CD4-positive, alpha-beta T cell (primary cell): Measurements from ENCODE around the gene ROBO2. TPM values are rescaled to one million over a fixed set of nuclear protein-coding genes. Genes with fewer than 3 reads are reported as not detected.

ENCODE experiments used
- ATAC-seq: fragments of 200-7000 bp; cut with Tn5 transposase; one replicate; pipeline ENCODE4 v1.10.0; 2022; ENCODE audit warnings: mild to moderate bottlenecking; ENCODE audit not compliant: poor library complexity
- CTCF ChIA-PET: fragments of 350-600 bp; sonication (Branson Sonifier 250); formaldehyde crosslinking; loops from one replicate; lab custom pipeline; 2021; ENCODE audit warnings: antibody characterized with exemption, inconsistent platforms; lab: Charles Lee
- POLR2A ChIA-PET: fragments of 350-600 bp; sonication (Branson Sonifier 250); formaldehyde crosslinking; loops from one replicate; lab custom pipeline; 2021; ENCODE audit warnings: antibody characterized with exemption, inconsistent platforms; lab: Charles Lee
- DNase-seq, 14 experiments: peaks; one replicate each; pipeline ENCODE4 v3.0.0-alpha.2; 2013 to 2020; ENCODE audit warnings: mixed read lengths in 2 of 14
- H3K27ac ChIP-seq, 2 donors: one replicate each; pipeline versions ENCODE4 v1.5.1 to v1.7.0; 2013; ENCODE audit warnings: low read length in 2 of 2, low read depth in 1 of 2, mild to moderate bottlenecking in 1 of 2
- H3K27me3 ChIP-seq, 2 experiments: 1 replicate in 1 of 2; 2 replicates in 1 of 2; pipeline versions ENCODE4 v1.6.1 to v1.7.0; 2013; ENCODE audit warnings: low read length in 2 of 2, control low read depth in 1 of 2, mild to moderate bottlenecking in 1 of 2, moderate library complexity in 1 of 2; ENCODE audit not compliant: insufficient read depth in 2 of 2, control insufficient read depth in 1 of 2
- H3K36me3 ChIP-seq: one replicate; pipeline ENCODE4 v1.6.1; 2013; ENCODE audit warnings: low read length, control low read depth; ENCODE audit not compliant: insufficient read depth
- H3K4me1 ChIP-seq: one replicate; pipeline ENCODE4 v1.6.1; 2013; ENCODE audit warnings: low read length, control low read depth; ENCODE audit not compliant: insufficient read depth
- H3K4me3 ChIP-seq: one replicate; pipeline ENCODE4 v1.5.1; 2013; ENCODE audit warnings: mild to moderate bottlenecking, low read length, moderate library complexity
- H3K9me3 ChIP-seq, 2 experiments: 1 replicate in 1 of 2; 2 replicates in 1 of 2; pipeline versions ENCODE4 v1.6.1 to v1.7.0; 2013; ENCODE audit warnings: low read length in 2 of 2, mild to moderate bottlenecking in 2 of 2, control low read depth in 1 of 2, moderate library complexity in 1 of 2; ENCODE audit not compliant: control insufficient read depth in 1 of 2, insufficient read depth in 1 of 2
- H3K27ac Mint-ChIP-seq: one replicate; pipeline ENCODE4 v1.8.0; 2020; ENCODE audit warnings: mixed read lengths
- H3K27me3 Mint-ChIP-seq: one replicate; pipeline ENCODE4 v1.8.0; 2021; ENCODE audit warnings: mixed read lengths
- H3K36me3 Mint-ChIP-seq: one replicate; pipeline ENCODE4 v1.8.0; 2021; ENCODE audit warnings: low read depth, mixed read lengths
- H3K4me1 Mint-ChIP-seq: one replicate; pipeline ENCODE4 v1.8.0; 2021; ENCODE audit warnings: low read depth, mixed read lengths
- H3K4me3 Mint-ChIP-seq: one replicate; pipeline ENCODE4 v1.8.0; 2020; ENCODE audit warnings: mild to moderate bottlenecking, mixed read lengths
- H3K9me3 Mint-ChIP-seq: one replicate; pipeline ENCODE4 v1.8.0; 2020; ENCODE audit warnings: mixed read lengths
- CTCF ChIP-seq: fragments of 200-600 bp; IDR thresholded peaks from one replicate; pipeline ENCODE4 v1.8.0; 2022; ENCODE audit warnings: antibody characterized with exemption, mild to moderate bottlenecking
- intact Hi-C, 2 experiments: fragments of 100-400 bp; cut with DNase I in 1 of 2; cut with micrococcal nuclease in 1 of 2; formaldehyde crosslinking; loops; one replicate each; pipeline versions ENCODE4 v1.15.1 to v1.9.0; 2023 to 2025; cut with DNase I, micrococcal nuclease
- total RNA-seq, 174 experiments: library from RNA in 2 of 174; stranded (reverse) in 2 of 174; gene quantifications; one replicate each; pipeline ENCODE4 v1.2.3 and lab custom pipeline; 2021 to 2026

ROBO2 gene
- total RNA-seq, 2 experiments from 2014 or later: not detected

DNA sequence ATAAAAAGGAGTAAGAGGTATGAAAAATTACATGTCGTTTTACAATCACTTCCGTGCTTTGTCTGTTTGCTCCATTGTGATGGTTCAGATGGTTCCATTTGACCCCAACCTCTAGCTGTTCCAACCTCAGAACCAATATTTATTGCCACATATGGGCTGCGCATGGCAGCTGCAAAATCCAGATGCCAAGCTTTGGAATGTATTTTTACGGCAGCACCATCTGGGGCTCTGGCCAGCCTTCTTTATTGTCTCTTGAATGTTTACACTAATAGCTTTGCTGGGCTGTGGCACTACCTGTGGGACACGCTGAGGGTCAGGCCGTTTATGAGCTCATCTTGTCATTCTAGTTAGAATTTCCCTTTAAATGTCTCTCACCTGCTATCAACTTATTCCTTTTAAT lies 219.8 kb downstream of the ROBO2 start:
- Histone ChIP-seq H3K27me3 (no peaks in the 10 kb centered on the region), H3K36me3 (no peaks in the 10 kb centered on the region), H3K9me3 (no peaks in the 10 kb centered on the region), H3K4me1 (no peaks in the 10 kb centered on the region), H3K27ac (no peak overlapping the region), H3K4me3 (no peak overlapping the region)
- Mint-ChIP-seq H3K27me3 (no peaks in the 10 kb centered on the region), H3K36me3 (no peaks in the 10 kb centered on the region), H3K4me1 (no peaks in the 10 kb centered on the region), H3K27ac (no peak overlapping the region), H3K9me3 (peaks cover 5% of the 10 kb centered on the region), H3K4me3 (no peak overlapping the region)
- CTCF ChIA-PET: no interaction called here
- POLR2A ChIA-PET: no interaction called here
- intact Hi-C loops: no loop called here
- DNase-seq: no peak
- ATAC-seq: no peak
- no peak for TF ChIP-seq CTCF

- TF ChIP-seq CTCF: no peak
- Histone ChIP-seq H3K9me3 (no peaks in the 10 kb centered on the region), H3K36me3 (no peaks in the 10 kb centered on the region), H3K4me1 (no peaks in the 10 kb centered on the region), H3K4me3 (no peak overlapping the region), H3K27me3 (no peaks in the 10 kb centered on the region), H3K27ac (no peak overlapping the region)
- intact Hi-C loops: no loop called here
- no peaks in the 10 kb centered on the region for H3K27me3 Mint-ChIP-seq
- H3K27ac Mint-ChIP-seq: no peak overlapping the region
- H3K4me1 Mint-ChIP-seq: no peaks in the 10 kb centered on the region
- DNase-seq (no peak), ATAC-seq (no peak)
- H3K4me3 Mint-ChIP-seq: no peak overlapping the region
- POLR2A ChIA-PET: no interaction called here
- H3K36me3 Mint-ChIP-seq: no peaks in the 10 kb centered on the region
- CTCF ChIA-PET: no interaction called here
- peaks cover 3% of the 10 kb centered on the region for H3K9me3 Mint-ChIP-seq
Observed at GRCh38 chr3:77262361-77262760, 222.5 kb downstream of the ROBO2 start.

DNA sequence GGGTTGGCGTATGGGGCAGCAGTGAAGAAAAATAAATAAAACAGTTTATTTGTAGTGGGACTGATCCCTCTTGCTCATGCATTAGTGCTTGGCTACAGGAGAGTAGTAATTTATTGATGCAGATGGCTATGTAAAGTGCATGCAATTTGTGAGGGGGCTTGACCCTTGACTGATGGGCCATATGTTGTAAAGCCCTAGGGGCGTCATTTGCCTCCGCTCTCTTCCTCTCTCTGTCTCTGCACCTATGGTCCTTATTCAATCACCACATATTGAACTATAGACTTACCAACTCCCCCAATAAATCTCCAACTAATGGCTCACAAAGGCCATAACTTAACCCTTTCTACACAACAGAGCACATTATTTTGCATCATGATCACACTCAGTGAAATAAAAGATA lies 227.7 kb downstream of the ROBO2 start:
- intact Hi-C loops: no loop called here
- Mint-ChIP-seq H3K4me1 (no peaks in the 10 kb centered on the region), H3K36me3 (no peaks in the 10 kb centered on the region), H3K27ac (no peak overlapping the region), H3K27me3 (no peaks in the 10 kb centered on the region), H3K9me3 (peaks cover 1% of the 10 kb centered on the region), H3K4me3 (no peak overlapping the region)
- no peak overlapping the region for H3K27ac ChIP-seq
- POLR2A ChIA-PET: no interaction called here
- CTCF ChIA-PET: no interaction called here
- ATAC-seq (no peak), DNase-seq (no peak)
- no peak overlapping the region for H3K4me3 ChIP-seq
- H3K36me3 ChIP-seq: no peaks in the 10 kb centered on the region
- no peak for TF ChIP-seq CTCF
- H3K9me3 ChIP-seq: no peaks in the 10 kb centered on the region
- H3K27me3 ChIP-seq: no peaks in the 10 kb centered on the region
- no peaks in the 10 kb centered on the region for H3K4me1 ChIP-seq
